Renal cortical epithelial cell (primary cell): ENCODE measurements around the gene COL16A1. TPM values are rescaled to one million over a fixed set of nuclear protein-coding genes. Genes with fewer than 3 reads are reported as not detected.
A peak's percentile ranks its signal among the peaks of the same experiment; 100 is the strongest.

ENCODE experiments used
- DNase-seq: peaks from one replicate; pipeline ENCODE4 v3.0.0-alpha.2; 2011; ENCODE audit warnings: low read depth
- total RNA-seq: library from RNA; depleted of rRNA; stranded (reverse); fragments of >200 nt; gene quantifications from 2 replicates; pipeline ENCODE4 v1.2.3, GENCODE V29; 2014

COL16A1 gene
- total RNA-seq, 1 donor from 2014 or later: 14.5 TPM

- DNase-seq: peak; percentile 76
These were observed 37.4 kb downstream of the COL16A1 start for GRCh38 chr1:31666263-31666963.

DNA sequence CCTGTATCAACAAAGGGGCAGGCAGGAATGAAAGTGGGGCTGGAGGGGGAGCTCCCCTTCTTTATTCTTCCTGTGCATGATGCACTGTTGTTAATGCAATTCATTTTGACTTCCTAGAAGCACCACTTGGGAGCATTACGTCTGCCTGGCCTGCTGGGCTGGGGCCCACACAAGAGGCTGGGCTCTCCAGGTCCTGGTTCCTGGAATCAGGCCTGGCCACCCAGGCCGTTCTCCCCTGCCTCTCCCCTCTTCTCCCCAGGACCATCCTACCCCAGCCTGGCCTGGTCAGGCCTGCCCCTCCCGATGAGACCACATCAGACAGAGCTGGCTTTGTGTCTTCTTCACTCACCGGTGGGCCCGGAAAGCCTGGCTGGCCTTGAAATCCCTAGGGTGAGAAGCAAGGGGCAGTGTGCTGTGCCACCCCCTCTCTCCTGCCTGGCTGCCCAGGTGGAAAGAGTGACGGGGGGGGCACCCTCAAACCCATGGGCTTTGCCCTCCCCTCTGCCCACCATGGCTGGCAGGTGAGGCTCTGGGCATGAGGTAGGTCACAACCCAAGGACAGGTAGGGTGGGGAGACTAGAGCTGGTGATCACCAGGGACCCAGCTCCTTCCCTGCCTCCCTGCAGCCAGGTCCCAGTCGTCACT is 38.5 kb downstream of the COL16A1 start:
- no peak for DNase-seq

DNA sequence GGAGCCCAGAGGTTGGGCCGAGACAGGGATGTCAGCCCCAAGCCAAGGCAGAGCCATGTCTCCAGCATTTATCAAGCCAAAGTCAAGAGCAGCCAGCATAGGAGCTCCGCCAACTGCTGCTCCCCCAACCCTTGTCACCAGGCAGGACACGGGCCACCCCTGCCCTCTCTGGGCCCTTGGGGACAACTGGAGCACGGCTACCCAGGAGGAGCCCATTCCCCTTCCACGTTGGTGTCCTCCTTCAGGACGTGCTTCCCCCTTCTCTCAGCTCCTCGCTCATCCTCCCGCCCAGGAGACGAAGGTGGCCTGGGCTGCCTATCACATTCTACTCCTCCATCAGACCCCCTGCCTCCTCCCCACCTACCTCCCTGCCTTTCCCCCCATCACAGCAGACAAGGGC is 39.3 kb downstream of the COL16A1 start:
- no peak for DNase-seq

GRCh38 chr1:31663622-31664452 is 40.0 kb downstream of the COL16A1 start:
- no peak for DNase-seq

- DNase-seq: no peak
These were observed 41.4 kb downstream of the COL16A1 start for GRCh38 chr1:31662463-31662862.

GRCh38 chr1:31661856-31662255 is 42.0 kb downstream of the COL16A1 start:
- no peak for DNase-seq

DNA sequence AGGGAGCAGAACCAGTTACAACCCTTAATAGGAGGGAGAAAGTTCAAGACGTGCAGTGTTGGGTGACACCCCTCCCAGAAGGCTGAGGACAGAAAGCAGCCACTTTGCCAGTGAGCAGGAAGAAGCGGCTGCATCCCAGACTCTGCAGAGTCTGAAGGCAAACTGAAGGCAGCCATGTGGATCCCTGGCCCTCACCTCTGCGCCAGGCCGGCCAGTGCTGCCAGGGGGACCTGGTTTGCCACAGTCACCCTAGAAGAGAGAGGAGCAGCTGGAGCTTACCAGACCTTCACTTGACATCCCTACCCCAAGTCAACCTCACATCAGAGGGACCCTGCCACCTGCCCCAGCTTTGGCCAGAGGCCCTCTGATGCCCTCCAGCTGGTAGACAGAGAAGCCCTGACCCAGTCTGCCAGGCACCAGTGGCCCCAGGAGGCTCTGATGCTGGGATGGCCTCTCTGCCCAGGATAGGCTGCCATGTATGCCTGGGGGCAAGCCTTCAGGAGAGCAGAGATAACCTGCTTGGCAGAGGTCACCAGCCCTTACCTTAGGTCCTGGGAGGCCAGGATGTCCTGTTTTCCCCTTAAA is 42.9 kb downstream of the COL16A1 start:
- no peak for DNase-seq

GRCh38 chr1:31659889-31660288 is 43.9 kb downstream of the COL16A1 start:
- DNase-seq: no peak

DNA sequence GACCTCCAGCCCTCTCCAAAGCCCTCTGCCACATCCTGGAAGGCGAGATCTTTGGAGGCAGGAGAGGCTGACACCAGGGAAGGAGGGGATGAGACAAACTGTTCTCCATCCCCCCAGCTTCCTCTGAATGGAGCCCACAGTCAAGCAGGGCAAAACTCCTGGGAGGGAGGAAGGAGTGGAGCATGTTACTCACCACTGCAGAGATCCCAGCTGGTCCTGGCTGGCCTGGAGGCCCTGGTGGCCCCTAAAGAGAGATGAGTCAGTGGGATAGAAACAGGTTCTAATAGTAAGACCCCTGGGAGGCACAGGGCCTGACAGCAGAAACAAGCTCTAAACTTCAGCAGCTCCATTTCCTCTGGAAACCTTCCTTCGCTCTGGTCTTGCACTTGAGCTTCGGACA is 45.1 kb downstream of the COL16A1 start:
- no peak for DNase-seq

GRCh38 chr1:31657972-31658510 is 45.8 kb downstream of the COL16A1 start:
- no peak for DNase-seq

DNA sequence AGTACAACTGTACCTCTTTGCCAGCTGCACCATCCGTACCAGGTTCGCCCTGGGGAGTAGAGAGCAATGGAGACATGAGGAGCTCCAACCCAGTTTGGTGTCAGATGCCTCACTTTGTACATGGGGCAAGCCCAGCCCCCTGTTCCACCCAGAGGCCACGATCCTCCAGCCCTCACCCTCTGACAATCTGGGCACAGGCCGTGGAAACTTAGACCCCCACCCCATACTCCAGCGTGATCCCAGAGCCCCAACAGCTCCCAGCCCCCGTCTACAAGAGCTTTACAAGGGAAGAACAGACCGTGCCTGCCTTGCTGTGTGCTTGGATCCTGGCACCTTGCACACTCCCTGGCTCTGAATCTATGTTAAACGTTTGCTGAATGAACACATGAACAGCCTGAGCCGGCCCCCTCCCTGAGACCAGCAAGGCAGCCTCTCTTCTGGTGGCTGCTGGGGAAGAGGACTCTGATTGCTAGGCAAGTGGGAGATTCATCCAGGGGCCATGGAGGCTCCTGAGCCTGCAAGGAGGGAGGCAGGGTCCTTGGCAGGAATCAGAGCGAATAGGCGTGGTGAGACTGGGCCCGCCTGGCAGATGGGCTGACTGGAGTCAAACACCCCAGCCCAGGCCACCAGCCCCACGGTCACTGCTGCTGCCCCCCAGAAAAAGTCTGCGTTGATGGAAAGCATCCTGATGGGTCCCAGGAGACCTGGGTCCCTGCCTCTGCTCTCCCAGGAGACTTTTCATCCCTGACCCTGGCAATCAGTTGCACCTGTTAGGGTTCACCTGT is 46.6 kb downstream of the COL16A1 start:
- no peak for DNase-seq

- DNase-seq: no peak
These were observed 48.1 kb downstream of the COL16A1 start for GRCh38 chr1:31655756-31656155.

DNA sequence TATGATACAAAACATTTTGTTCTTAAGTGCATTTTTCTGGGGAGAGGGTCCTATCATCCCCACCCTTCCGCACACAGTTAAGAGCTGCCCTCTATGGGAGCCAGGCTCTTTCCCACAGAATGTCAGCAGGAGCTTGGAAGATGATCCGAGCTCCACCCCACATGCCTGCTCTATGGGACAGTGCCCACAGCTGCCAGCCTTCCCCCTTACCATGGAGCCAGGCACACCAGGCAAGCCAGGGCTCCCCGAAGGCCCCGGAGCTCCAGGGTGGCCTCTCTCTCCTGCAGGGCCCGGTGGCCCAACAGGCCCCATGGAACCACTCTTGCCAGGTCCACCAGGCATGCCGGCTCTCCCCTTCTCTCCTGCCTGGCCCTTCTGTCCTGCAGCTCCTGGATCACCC is 48.7 kb downstream of the COL16A1 start:
- DNase-seq: no peak

GRCh38 chr1:31654474-31654776 is 49.4 kb downstream of the COL16A1 start:
- DNase-seq: no peak

GRCh38 chr1:31653717-31654473 is 49.9 kb downstream of the COL16A1 start:
- DNase-seq: no peak

DNA sequence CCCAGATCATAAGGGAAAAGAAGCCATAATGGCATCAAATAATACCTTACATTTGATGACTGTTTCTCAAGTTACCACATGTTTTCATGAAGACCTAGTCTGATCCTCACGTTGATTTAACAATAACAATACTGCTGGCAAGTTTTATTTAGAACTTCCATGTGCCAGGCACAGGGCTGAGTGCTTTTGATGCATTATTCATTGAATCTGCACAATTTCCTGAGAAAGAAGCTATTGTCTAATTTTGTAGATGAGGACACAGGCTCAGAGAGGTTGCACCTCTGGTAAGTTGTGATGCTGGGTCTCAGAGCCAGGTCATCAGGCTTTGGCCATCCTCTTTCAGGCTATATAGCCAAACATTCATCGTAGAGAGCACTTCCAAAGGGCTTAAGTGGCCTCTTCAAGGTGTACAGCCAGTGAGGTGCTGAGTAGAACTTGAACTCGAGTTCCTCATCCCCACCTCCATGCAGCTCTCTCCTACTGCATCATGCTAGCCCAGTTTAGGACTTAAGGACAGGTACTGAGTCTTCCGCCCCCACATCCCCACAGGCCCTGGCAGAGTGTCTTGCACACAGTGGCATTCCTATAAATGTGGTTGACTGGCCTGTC is 50.8 kb downstream of the COL16A1 start:
- no peak for DNase-seq

- DNase-seq: no peak
These were observed 52.1 kb downstream of the COL16A1 start for GRCh38 chr1:31651766-31652165.

DNA sequence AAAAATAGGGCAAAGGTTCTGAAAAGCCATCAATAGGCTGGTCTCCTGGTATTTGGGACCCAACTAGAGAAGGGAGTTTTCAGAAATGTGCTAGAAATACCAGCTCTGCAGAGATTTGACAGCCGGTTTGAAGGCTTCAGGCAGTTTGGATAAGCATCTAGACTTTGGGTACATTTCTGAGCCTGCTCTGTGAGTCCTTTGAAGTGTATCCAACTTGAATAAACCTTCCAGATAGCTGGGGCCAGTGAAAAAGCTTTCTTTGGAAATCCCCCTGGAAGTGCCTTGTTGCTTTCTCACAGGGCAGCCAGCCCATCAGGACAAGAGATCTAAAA is 52.8 kb downstream of the COL16A1 start:
- DNase-seq: no peak

DNA sequence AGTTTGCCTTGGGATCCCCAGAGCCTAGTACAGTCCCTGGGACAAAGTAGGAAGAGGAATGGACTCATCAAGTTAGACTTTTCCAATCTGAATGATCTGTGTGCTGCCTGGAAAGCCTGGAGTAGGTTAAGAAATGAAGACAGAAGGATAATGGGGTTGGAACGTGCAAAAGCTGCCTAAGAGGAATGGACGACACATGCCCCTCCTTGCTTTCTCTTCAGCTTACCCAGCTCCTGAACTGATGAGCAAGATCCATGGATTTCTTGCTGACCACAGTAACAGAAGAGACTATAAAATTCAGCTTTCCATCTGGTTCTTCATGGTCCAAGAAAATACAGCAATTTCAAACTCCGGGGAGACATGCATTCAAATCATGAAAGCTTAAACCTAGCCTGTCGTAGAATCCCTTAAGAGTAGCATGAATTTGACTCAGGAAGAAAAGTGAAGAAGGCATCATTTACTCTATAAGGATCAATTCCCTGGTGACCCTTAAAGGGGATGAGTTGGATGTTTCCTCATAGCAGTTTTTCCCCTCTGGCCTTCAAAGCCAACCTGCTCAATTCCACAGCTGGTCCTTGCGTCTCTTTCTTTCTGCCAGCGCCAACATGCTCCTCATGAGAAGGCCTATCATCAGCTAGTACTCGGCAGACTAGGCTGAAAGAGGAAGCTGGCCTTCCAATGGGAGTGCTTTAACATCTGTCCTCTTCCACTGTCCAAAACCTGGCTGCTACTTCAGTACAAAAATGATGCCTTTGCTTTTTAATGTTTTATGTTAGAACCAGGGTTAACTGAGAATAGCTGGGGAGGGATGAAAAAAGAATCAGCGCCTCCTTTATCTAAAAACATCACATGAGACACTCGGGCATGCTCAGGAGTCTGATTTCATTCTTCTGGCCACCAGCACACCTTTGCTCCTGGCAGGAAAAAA is 53.4 kb downstream of the COL16A1 start:
- DNase-seq: no peak
